Thoracic aorta (tissue), 2 donors: Measurements from ENCODE around the gene CFB. TPM values are rescaled to one million over a fixed set of nuclear protein-coding genes. Genes with fewer than 3 reads are reported as not detected.

Source experiments
- ATAC-seq: fragments of 150-250 bp; one replicate; pipeline ENCODE4 v1.8.0; 2017; ENCODE audit warnings: low read depth; ENCODE audit not compliant: insufficient number of reproducible peaks, low FRiP score
- DNase-seq: peaks from one replicate; pipeline ENCODE4 v3.0.0-alpha.2; 2020; ENCODE audit warnings: low spot score
- H3K27ac ChIP-seq, 2 donors: fragments of 200-600 bp; sonication (generic); 1 replicate in 1 of 2; 2 replicates in 1 of 2; pipeline ENCODE4 v1.5.1; 2016; ENCODE audit warnings: mild to moderate bottlenecking in 2 of 2, moderate library complexity in 2 of 2
- H3K27me3 ChIP-seq: fragments of 200-600 bp; sonication (generic); replicated peaks from 2 replicates; pipeline ENCODE4 v1.6.0; 2016; ENCODE audit warnings: mild to moderate bottlenecking; ENCODE audit not compliant: insufficient read depth
- H3K36me3 ChIP-seq: fragments of 200-600 bp; sonication (generic); one replicate; pipeline ENCODE4 v1.5.1; 2016
- H3K4me1 ChIP-seq, 2 donors: fragments of 200-600 bp; sonication (generic); 1 replicate in 1 of 2; 2 replicates in 1 of 2; pipeline versions ENCODE4 v1.5.1 to v1.6.0; 2016; ENCODE audit warnings: low read depth in 2 of 2, mild to moderate bottlenecking in 1 of 2; ENCODE audit not compliant: control insufficient read depth in 1 of 2
- H3K4me3 ChIP-seq: fragments of 200-600 bp; sonication (generic); 2 replicates; pipeline ENCODE4 v1.5.1; 2016; ENCODE audit warnings: mild to moderate bottlenecking
- H3K9me3 ChIP-seq: fragments of 200-600 bp; sonication (generic); 2 replicates; pipeline ENCODE4 v1.5.1; 2016
- CTCF ChIP-seq: fragments of 200-600 bp; sonication (generic); IDR thresholded peaks from one replicate; pipeline ENCODE4 v1.5.1; 2019; ENCODE audit warnings: antibody characterized with exemption
- total RNA-seq, 2 donors: library from RNA; depleted of rRNA; stranded (reverse); fragments of >200 nt; gene quantifications; one replicate each; pipeline versions ENCODE4 v1.1.0 to v1.2.3, GENCODE V29; 2016

The CFB gene
- total RNA-seq, 2 donors from 2014 or later: 55.2 to 142 TPM

DNA sequence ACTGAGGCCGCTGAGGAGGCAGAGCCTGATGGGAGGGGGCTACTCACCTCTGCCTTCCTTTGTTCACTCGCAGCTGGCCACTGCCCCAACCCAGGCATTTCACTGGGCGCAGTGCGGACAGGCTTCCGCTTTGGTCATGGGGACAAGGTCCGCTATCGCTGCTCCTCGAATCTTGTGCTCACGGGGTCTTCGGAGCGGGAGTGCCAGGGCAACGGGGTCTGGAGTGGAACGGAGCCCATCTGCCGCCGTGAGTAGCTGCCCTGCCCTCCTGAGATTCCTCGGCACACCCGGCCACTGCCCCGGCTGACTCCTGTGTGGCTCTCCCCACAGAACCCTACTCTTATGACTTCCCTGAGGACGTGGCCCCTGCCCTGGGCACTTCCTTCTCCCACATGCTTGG is 12.4 kb upstream of the CFB start:
- ATAC-seq: no peak
- H3K4me1 ChIP-seq: no peaks in the 10 kb centered on the region
- H3K9me3 ChIP-seq: no peaks in the 10 kb centered on the region
- DNase-seq: no peak
- H3K27me3 ChIP-seq: no peaks in the 10 kb centered on the region
- H3K36me3 ChIP-seq: no peaks in the 10 kb centered on the region
- TF ChIP-seq CTCF: no peak
- no peak overlapping the region for H3K4me3 ChIP-seq
- H3K27ac ChIP-seq: no peak overlapping the region

DNA sequence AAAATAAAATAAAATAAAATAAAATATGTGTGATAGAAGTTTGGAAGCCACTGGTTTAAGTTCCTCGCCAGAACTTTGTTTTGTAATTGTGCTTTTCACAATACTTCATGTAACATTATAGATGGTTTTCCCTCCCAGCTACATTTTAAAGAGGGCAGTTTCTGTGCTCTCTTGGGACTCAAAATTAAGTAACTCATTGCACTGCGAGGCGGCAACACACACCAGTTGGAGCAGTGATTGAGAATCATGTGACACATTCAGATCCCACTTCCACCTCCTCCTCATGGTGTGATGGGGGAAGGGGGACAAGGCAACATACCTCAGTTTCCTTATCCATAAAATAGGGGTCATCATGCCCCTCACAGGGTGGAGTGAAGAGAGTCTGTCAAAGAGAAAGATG is 10.9 kb upstream of the CFB start:
- Histone ChIP-seq H3K27ac (no peak overlapping the region), H3K4me1 (no peaks in the 10 kb centered on the region), H3K36me3 (no peaks in the 10 kb centered on the region), H3K9me3 (no peaks in the 10 kb centered on the region), H3K27me3 (no peaks in the 10 kb centered on the region), H3K4me3 (no peak overlapping the region)
- TF ChIP-seq CTCF: no peak
- ATAC-seq (no peak), DNase-seq (no peak)

- H3K4me3 ChIP-seq: no peak overlapping the region
- DNase-seq (no peak), ATAC-seq (no peak)
- no peaks in the 10 kb centered on the region for H3K4me1 ChIP-seq
- no peaks in the 10 kb centered on the region for H3K9me3 ChIP-seq
- H3K27ac ChIP-seq: no peak overlapping the region
- no peaks in the 10 kb centered on the region for H3K36me3 ChIP-seq
- no peaks in the 10 kb centered on the region for H3K27me3 ChIP-seq
- TF ChIP-seq CTCF: no peak
Observed at GRCh38 chr6:31935823-31936222, 10.1 kb upstream of the CFB start.

GRCh38 chr6:31940256-31940664 is 5.6 kb upstream of the CFB start:
- Histone ChIP-seq H3K27ac (no peak overlapping the region), H3K27me3 (no peaks in the 10 kb centered on the region), H3K9me3 (no peaks in the 10 kb centered on the region), H3K36me3 (no peaks in the 10 kb centered on the region), H3K4me3 (no peak overlapping the region), H3K4me1 (peaks cover 5 to 10% of the 10 kb centered on the region in 2 donors)
- no peak for ATAC-seq
- no peak for TF ChIP-seq CTCF
- DNase-seq: no peak

DNA sequence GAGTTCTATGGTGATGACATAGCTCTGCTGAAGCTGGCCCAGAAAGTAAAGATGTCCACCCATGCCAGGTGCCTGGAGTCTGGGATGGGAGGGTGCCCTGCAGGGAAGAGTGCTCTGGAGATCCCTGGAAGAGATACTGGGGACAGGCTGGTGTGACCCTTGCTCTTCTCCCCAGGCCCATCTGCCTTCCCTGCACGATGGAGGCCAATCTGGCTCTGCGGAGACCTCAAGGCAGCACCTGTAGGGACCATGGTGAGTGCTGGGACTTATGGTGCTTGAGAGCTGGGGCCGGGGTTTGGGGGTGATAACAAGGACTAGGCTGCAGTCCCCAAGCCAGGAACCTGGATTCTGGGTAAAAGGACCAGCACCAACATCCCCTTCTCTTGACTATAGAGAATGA is 2.2 kb upstream of the CFB start:
- Histone ChIP-seq H3K9me3 (no peaks in the 10 kb centered on the region), H3K4me3 (no peak overlapping the region), H3K27me3 (no peaks in the 10 kb centered on the region), H3K27ac (no peak overlapping the region), H3K36me3 (no peaks in the 10 kb centered on the region), H3K4me1 (peaks cover 12 to 29% of the 10 kb centered on the region in 2 donors)
- no peak for TF ChIP-seq CTCF
- DNase-seq: no peak
- no peak for ATAC-seq
